GM23338 (cell line): ENCODE data around the gene TPI1. TPM values are rescaled to one million over a fixed set of nuclear protein-coding genes. Genes with fewer than 3 reads are reported as not detected.

ENCODE experiments used
- ATAC-seq: fragments of 200-7000 bp; cut with Tn5 transposase; 3 replicates; pipeline ENCODE4 v1.9.1; 2020
- DNase-seq: peaks from one replicate; pipeline ENCODE4 v3.0.0-alpha.2; 2015; ENCODE audit warnings: low spot score
- H2AFZ ChIP-seq: fragments of 200-600 bp; sonication (generic); 2 replicates; pipeline ENCODE4 v1.8.0; 2016; ENCODE audit warnings: antibody characterized with exemption, mild to moderate bottlenecking, moderate library complexity
- H3F3A ChIP-seq: fragments of 200-600 bp; sonication (generic); replicated peaks from 2 replicates; pipeline ENCODE4 v1.8.0; 2017; ENCODE audit warnings: antibody characterized with exemption, mixed run types, low read depth
- H3K27ac ChIP-seq: fragments of 200-600 bp; sonication (generic); 2 replicates; pipeline ENCODE4 v1.6.1; 2016; ENCODE audit warnings: low read depth
- H3K27me3 ChIP-seq: fragments of 200-600 bp; sonication (generic); 2 replicates; pipeline ENCODE4 v1.8.0; 2016; ENCODE audit warnings: mild to moderate bottlenecking, mixed run types, moderate library complexity; ENCODE audit not compliant: insufficient read depth
- H3K36me3 ChIP-seq: fragments of 200-600 bp; sonication (generic); 2 replicates; pipeline ENCODE4 v1.8.0; 2016; ENCODE audit warnings: mild to moderate bottlenecking; ENCODE audit not compliant: insufficient read depth
- H3K4me1 ChIP-seq: fragments of 200-600 bp; sonication (generic); 2 replicates; pipeline ENCODE4 v1.8.0; 2016; ENCODE audit warnings: mild to moderate bottlenecking, moderate library complexity; ENCODE audit not compliant: insufficient read depth
- H3K4me2 ChIP-seq: fragments of 200-600 bp; sonication (generic); 2 replicates; pipeline ENCODE4 v1.7.1; 2017; ENCODE audit warnings: mixed run types
- H3K4me3 ChIP-seq: fragments of 200-600 bp; sonication (generic); 2 replicates; pipeline ENCODE4 v1.6.1; 2016; ENCODE audit warnings: mixed run types
- H3K79me2 ChIP-seq: fragments of 200-600 bp; sonication (generic); replicated peaks from 2 replicates; pipeline ENCODE4 v1.8.0; 2017; ENCODE audit warnings: mild to moderate bottlenecking; ENCODE audit not compliant: insufficient read depth
- H3K9me2 ChIP-seq: fragments of 200-600 bp; sonication (generic); 2 replicates; pipeline ENCODE4 v1.8.0; 2017; ENCODE audit not compliant: insufficient read depth
- H4K20me1 ChIP-seq: fragments of 200-600 bp; sonication (generic); replicated peaks from 2 replicates; pipeline ENCODE4 v1.8.0; 2017; ENCODE audit warnings: mild to moderate bottlenecking; ENCODE audit not compliant: insufficient read depth
- H3K27ac Mint-ChIP-seq: 2 replicates; pipeline ENCODE4 v1.8.0; 2020; ENCODE audit warnings: inconsistent platforms, mild to moderate bottlenecking, moderate library complexity, mixed read lengths
- H3K27me3 Mint-ChIP-seq: 3 replicates; pipeline ENCODE4 v1.8.0; 2022; ENCODE audit warnings: low read depth, mild to moderate bottlenecking, moderate library complexity, mixed read lengths, inconsistent platforms; ENCODE audit not compliant: insufficient read depth, poor library complexity
- H3K36me3 Mint-ChIP-seq: 3 replicates; pipeline ENCODE4 v1.8.0; 2021; ENCODE audit warnings: low read depth, mild to moderate bottlenecking, inconsistent platforms, moderate library complexity, mixed read lengths
- H3K4me1 Mint-ChIP-seq: 3 replicates; pipeline ENCODE4 v1.8.0; 2020; ENCODE audit warnings: mild to moderate bottlenecking, inconsistent platforms, mixed read lengths
- H3K4me3 Mint-ChIP-seq: 3 replicates; pipeline ENCODE4 v1.8.0; 2021; ENCODE audit warnings: moderate library complexity, mild to moderate bottlenecking, inconsistent platforms, mixed read lengths
- H3K9me3 Mint-ChIP-seq: 3 replicates; pipeline ENCODE4 v1.8.0; 2020; ENCODE audit warnings: moderate library complexity, mild to moderate bottlenecking, inconsistent platforms, mixed read lengths
- CREB1 ChIP-seq: fragments of 250-450 bp; sonication (Bioruptor Pico); IDR thresholded peaks from 2 replicates; pipeline ENCODE4 v1.5.0; 2020; ENCODE audit warnings: low read depth, mild to moderate bottlenecking, moderate library complexity
- CTCF ChIP-seq, 2 experiments: fragments of 200-600 bp in 1 of 2; sonication (generic) in 1 of 2; conservative IDR thresholded peaks; 2 replicates each; pipeline versions ENCODE4 v1.5.1 to v1.6.1; 2016 to 2017; ENCODE audit warnings: antibody characterized with exemption in 2 of 2, low read depth in 2 of 2, mild to moderate bottlenecking in 2 of 2, moderate library complexity in 1 of 2
- ETS1 ChIP-seq: IDR thresholded peaks from 2 replicates; pipeline ENCODE4 v1.6.1; 2016; ENCODE audit warnings: antibody characterized with exemption
- EZH2phosphoT487 ChIP-seq: fragments of 200-600 bp; sonication (generic); IDR thresholded peaks from one replicate; pipeline ENCODE4 v1.8.1; 2018; ENCODE audit warnings: antibody characterized with exemption; ENCODE audit not compliant: unreplicated experiment
- JUNB ChIP-seq: IDR thresholded peaks from one replicate; pipeline ENCODE4 v1.6.1; 2016; ENCODE audit warnings: antibody characterized with exemption; ENCODE audit not compliant: unreplicated experiment
- NANOG ChIP-seq: IDR thresholded peaks from 2 replicates; pipeline ENCODE4 v1.6.1; 2016; ENCODE audit warnings: antibody characterized with exemption, borderline replicate concordance
- POLR2AphosphoS5 ChIP-seq: IDR thresholded peaks from 2 replicates; pipeline ENCODE4 v1.6.1; 2016; ENCODE audit warnings: antibody characterized with exemption, low read depth
- REST ChIP-seq: IDR thresholded peaks from one replicate; pipeline ENCODE4 v1.6.1; 2018; ENCODE audit warnings: antibody characterized with exemption; ENCODE audit not compliant: unreplicated experiment
- STAT1 ChIP-seq: IDR thresholded peaks from one replicate; pipeline ENCODE4 v1.6.1; 2016; ENCODE audit warnings: antibody characterized with exemption; ENCODE audit not compliant: unreplicated experiment
- ZNF114 ChIP-seq: fragments of 250-450 bp; sonication (Bioruptor Pico); IDR thresholded peaks from 2 replicates; pipeline ENCODE4 v1.5.0; 2020; ENCODE audit warnings: mild to moderate bottlenecking, moderate library complexity
- ZNF331 ChIP-seq: fragments of 250-450 bp; sonication (Bioruptor Pico); IDR thresholded peaks from 2 replicates; pipeline ENCODE4 v1.5.0; 2020; ENCODE audit warnings: low read depth, mild to moderate bottlenecking, moderate library complexity
- ZNF462 ChIP-seq: fragments of 250-450 bp; sonication (Bioruptor Pico); IDR thresholded peaks from 2 replicates; pipeline ENCODE4 v1.5.0; 2020; ENCODE audit warnings: mild to moderate bottlenecking, moderate library complexity
- polyA plus RNA-seq: library from polyadenylated mRNA; unstranded; fragments of >200 nt; fragmentation: Nextera tagmentation; extraction: Ambion mirVana; gene quantifications from 2 replicates; pipeline ENCODE4 v1.2.1, GENCODE V29; 2016
- total RNA-seq: library from RNA; depleted of rRNA; stranded (reverse); fragments of >200 nt; shearing (Covaris generic); gene quantifications from 2 replicates; pipeline ENCODE4 v1.2.3, GENCODE V29; 2014

Gene TPI1
- total and polyA plus RNA-seq, 2 experiments from 2014 or later: 737 to 822 TPM

- no peak for TF ChIP-seq NANOG
- no peak for TF ChIP-seq EZH2phosphoT487
- TF ChIP-seq ZNF114: no peak
Observed at GRCh38 chr12:6883252-6883651, 15.9 kb downstream of the TPI1 start (continued).

- Histone ChIP-seq H3K4me1 (peaks cover 36% of the 10 kb centered on the region), H3K4me2 (no peak overlapping the region), H3K27me3 (no peaks in the 10 kb centered on the region), H2AFZ (no peak overlapping the region), H3K79me2 (no peaks in the 10 kb centered on the region), H3K27ac (no peak overlapping the region), H4K20me1 (no peaks in the 10 kb centered on the region), H3K36me3 (no peaks in the 10 kb centered on the region), H3F3A (peaks cover 20% of the 10 kb centered on the region), H3K4me3 (no peak overlapping the region), H3K9me2 (no peaks in the 10 kb centered on the region)
- Mint-ChIP-seq H3K4me3 (no peak overlapping the region), H3K9me3 (no peaks in the 10 kb centered on the region), H3K27me3 (peaks cover 15% of the 10 kb centered on the region), H3K4me1 (peaks cover 24% of the 10 kb centered on the region), H3K36me3 (0 out of 3 replicates have a peak, but pooled peaks cover 4% of the 10 kb centered on the region), H3K27ac (no peak overlapping the region)
- TF ChIP-seq NANOG (no peak), STAT1 (no peak), POLR2AphosphoS5 (no peak), CTCF (conservative IDR thresholded peaks at IDR 0.05; ENCODE audit: low read depth in 2 of 2) (no peak), REST (no peak), ETS1 (no peak), ZNF462 (no peak), EZH2phosphoT487 (no peak), ZNF114 (no peak), CREB1 (CRISPR knock-in tag) (no peak), JUNB (no peak), ZNF331 (CRISPR knock-in tag) (no peak)
- DNase-seq: no peak
- ATAC-seq: no peak
Observed at GRCh38 chr12:6883683-6884082, 16.4 kb downstream of the TPI1 start.
